A549 (cell line): ENCODE results near the gene SETDB2. TPM values are rescaled to one million over a fixed set of nuclear protein-coding genes. Genes with fewer than 3 reads are reported as not detected.

Experiments used
- ATAC-seq, 2 experiments: fragments of 200-7000 bp in 1 of 2; fragments of >200 bp in 1 of 2; cut with Nextera tagmentation in 1 of 2; cut with Tn5 transposase in 1 of 2; 3 replicates each; pipeline versions ENCODE4 v1.8.0 to v1.9.1; 2018 to 2020; ENCODE audit warnings: mild to moderate bottlenecking in 1 of 2, moderate library complexity in 1 of 2
- CTCF ChIA-PET: fragments of 300-600 bp; sonication (Branson Sonifier 250); formaldehyde crosslinking; extraction: SDS; loops from one replicate; lab custom pipeline; 2021; ENCODE audit warnings: antibody characterized with exemption, inconsistent platforms; lab: Yijun Ruan, JAX
- POLR2A ChIA-PET: fragments of 350-600 bp; formaldehyde crosslinking; extraction: SDS; loops from one replicate; lab custom pipeline; 2021; ENCODE audit warnings: antibody characterized with exemption, inconsistent platforms; lab: Yijun Ruan, JAX
- DNase-seq, 2 experiments: peaks; one replicate each; pipeline versions ENCODE4 v3.0.0 to v3.0.0-alpha.2; 2011 to 2016; ENCODE audit warnings: low read depth in 1 of 2, low spot score in 1 of 2
- FAIRE-seq: peaks from 2 replicates; lab custom pipeline; 2011; peaks lifted over from hg19 to GRCh38; lab: Jason Lieb, UNC
- H3K27ac ChIP-seq, 2 experiments: fragments of >200 bp; sonication (Bioruptor Twin); formaldehyde crosslinking; 3 replicates each; pipeline ENCODE4 v1.5.1; 2016 to 2017
- H3K4me1 ChIP-seq: fragments of >200 bp; sonication (Bioruptor Twin); formaldehyde crosslinking; 3 replicates; pipeline ENCODE4 v1.6.1; 2016
- H3K4me2 ChIP-seq: fragments of >200 bp; sonication (Bioruptor Twin); formaldehyde crosslinking; 3 replicates; pipeline ENCODE4 v1.6.1; 2016
- H3K4me3 ChIP-seq: fragments of >200 bp; sonication (Bioruptor Twin); formaldehyde crosslinking; 3 replicates; pipeline ENCODE4 v1.5.1; 2016
- H3K9me3 ChIP-seq: fragments of >200 bp; sonication (Bioruptor Twin); formaldehyde crosslinking; 3 replicates; pipeline ENCODE4 v1.6.1; 2016
- CBX8 ChIP-seq: fragments of 200-600 bp; sonication (generic); IDR thresholded peaks from 2 replicates; pipeline ENCODE4 v1.6.1; 2016
- CHD2 ChIP-seq: fragments of 150-350 bp; IDR thresholded peaks from 2 replicates; pipeline ENCODE4 v1.6.1; 2014; ENCODE audit warnings: low read length; ENCODE audit not compliant: partially characterized antibody
- CHD4 ChIP-seq: fragments of 200-600 bp; sonication (generic); IDR thresholded peaks from 2 replicates; pipeline ENCODE4 v1.6.1; 2016; ENCODE audit warnings: antibody characterized with exemption, mild to moderate bottlenecking, borderline replicate concordance
- EHF ChIP-seq: fragments of 250-450 bp; sonication (Bioruptor Pico); IDR thresholded peaks from 2 replicates; pipeline ENCODE4 v1.5.0; 2020; ENCODE audit warnings: mild to moderate bottlenecking
- EP300 ChIP-seq, 2 experiments: fragments of >200 bp; sonication (Bioruptor Twin); formaldehyde crosslinking; IDR thresholded peaks; 2 replicates in 1 of 2; 3 replicates in 1 of 2; pipeline ENCODE4 v1.6.1; 2016 to 2017
- FOSB ChIP-seq: fragments of 250-450 bp; sonication (Bioruptor Pico); IDR thresholded peaks from 2 replicates; pipeline ENCODE4 v1.5.0; 2020; ENCODE audit warnings: mild to moderate bottlenecking, moderate library complexity
- FOSL2 ChIP-seq, 2 experiments: fragments of 450-650 bp in 1 of 2; fragments of >200 bp in 1 of 2; sonication (Bioruptor Twin) in 1 of 2; formaldehyde crosslinking; IDR thresholded peaks; 2 replicates each; pipeline versions ENCODE4 v1.5.0 to v1.6.1; 2016 to 2020; ENCODE audit warnings: mild to moderate bottlenecking in 1 of 2, moderate library complexity in 1 of 2
- FOXS1 ChIP-seq: fragments of 250-450 bp; sonication (Bioruptor Pico); IDR thresholded peaks from 2 replicates; pipeline ENCODE4 v1.5.0; 2020; ENCODE audit warnings: mild to moderate bottlenecking, moderate library complexity
- HOXB13 ChIP-seq: fragments of 250-450 bp; sonication (Bioruptor Pico); IDR thresholded peaks from 2 replicates; pipeline ENCODE4 v1.5.0; 2020; ENCODE audit warnings: low read depth, mild to moderate bottlenecking, moderate library complexity
- HOXB5 ChIP-seq: fragments of 250-450 bp; sonication (Bioruptor Pico); IDR thresholded peaks from 2 replicates; pipeline ENCODE4 v1.5.0; 2020; ENCODE audit warnings: mild to moderate bottlenecking, moderate library complexity
- JUNB ChIP-seq: fragments of >200 bp; sonication (Bioruptor Twin); formaldehyde crosslinking; IDR thresholded peaks from 2 replicates; pipeline ENCODE4 v1.6.1; 2016
- KDM5A ChIP-seq: fragments of 200-600 bp; sonication (generic); IDR thresholded peaks from 2 replicates; pipeline ENCODE4 v1.6.1; 2016; ENCODE audit warnings: antibody characterized with exemption, mild to moderate bottlenecking
- MAZ ChIP-seq: fragments of 150-350 bp; IDR thresholded peaks from 2 replicates; pipeline ENCODE4 v1.6.1; 2014; ENCODE audit warnings: antibody characterized with exemption, low read depth, low read length, borderline replicate concordance
- NFE2L2 ChIP-seq: fragments of 150-350 bp; conservative IDR thresholded peaks from 2 replicates; pipeline ENCODE4 v1.6.1; 2014; ENCODE audit warnings: low read length
- POLR2A ChIP-seq: IDR thresholded peaks from 2 replicates; pipeline ENCODE4 v1.6.1; 2012; ENCODE audit warnings: mild to moderate bottlenecking, low read length
- POLR2AphosphoS2 ChIP-seq: conservative IDR thresholded peaks from 2 replicates; pipeline ENCODE4 v1.6.1; 2012; ENCODE audit warnings: low read length, improper control_type of control experiment, inconsistent platforms
- RAD21 ChIP-seq, 2 experiments: fragments of >200 bp in 1 of 2; sonication (Bioruptor Twin) in 1 of 2; formaldehyde crosslinking in 1 of 2; IDR thresholded peaks in 1 of 2; conservative IDR thresholded peaks in 1 of 2; 2 replicates in 1 of 2; 3 replicates in 1 of 2; pipeline ENCODE4 v1.6.1; 2012 to 2018; ENCODE audit warnings: inconsistent platforms in 1 of 2
- RARB ChIP-seq: fragments of 250-450 bp; sonication (Bioruptor Pico); IDR thresholded peaks from 2 replicates; pipeline ENCODE4 v1.8.0; 2021; ENCODE audit warnings: mild to moderate bottlenecking, moderate library complexity
- RCOR1 ChIP-seq: fragments of 150-350 bp; IDR thresholded peaks from 2 replicates; pipeline ENCODE4 v1.6.1; 2014; ENCODE audit warnings: antibody characterized with exemption, low read length, low read depth
- RNF2 ChIP-seq: fragments of 200-600 bp; sonication (generic); IDR thresholded peaks from 2 replicates; pipeline ENCODE4 v1.6.1; 2016; ENCODE audit warnings: low read depth, mild to moderate bottlenecking, antibody characterized with exemption, moderate library complexity, borderline replicate concordance
- TFCP2L1 ChIP-seq: fragments of 250-450 bp; sonication (Bioruptor Pico); IDR thresholded peaks from 2 replicates; pipeline ENCODE4 v1.5.0; 2021; ENCODE audit warnings: mild to moderate bottlenecking
- ZC3H11A ChIP-seq: fragments of 450-650 bp; IDR thresholded peaks from 2 replicates; pipeline ENCODE4 v1.6.1; 2014; ENCODE audit warnings: antibody characterized with exemption, mild to moderate bottlenecking
- ZFP36 ChIP-seq: fragments of 450-650 bp; IDR thresholded peaks from 2 replicates; pipeline ENCODE4 v1.6.1; 2014; ENCODE audit warnings: borderline replicate concordance; ENCODE audit not compliant: partially characterized antibody
- WGBS: methylation state at CpG from one replicate; pipeline ENCODE4 v1.1.6; 2017; ENCODE audit errors: missing lambda C conversion rate; 5-methylcytosine and 5-hydroxymethylcytosine counted together
- polyA plus RNA-seq, 4 experiments: library from polyadenylated mRNA; depleted of rRNA in 3 of 4; stranded (reverse); fragments of >200 nt; fragmentation: RNase III in 1 of 4; extraction: RNeasy Plus Mini Kit Qiagen cat#74134 plus additional on column Dnase treatment in 1 of 4; gene quantifications; 2 replicates in 3 of 4; 3 replicates in 1 of 4; pipeline ENCODE4 v1.2.3, GENCODE V29; 2011 to 2017
- TF ChIP-seq, protein P1 (sequence below): fragments of 450-650 bp; IDR thresholded peaks from 2 replicates; pipeline ENCODE4 v1.6.1; 2014; ENCODE audit warnings: antibody characterized with exemption
- TF ChIP-seq, protein P2 (sequence below): IDR thresholded peaks from 2 replicates; pipeline ENCODE4 v1.6.1; 2012
- TF ChIP-seq, protein P3 (sequence below): fragments of 250-450 bp; sonication (Bioruptor Pico); IDR thresholded peaks from 2 replicates; pipeline ENCODE4 v1.5.0; 2020; ENCODE audit warnings: low read depth, mild to moderate bottlenecking, moderate library complexity
- TF ChIP-seq, protein P4 (sequence below): fragments of >200 bp; sonication (Bioruptor Twin); formaldehyde crosslinking; IDR thresholded peaks from 3 replicates; pipeline ENCODE4 v1.6.1; 2016
- TF ChIP-seq, protein P5 (sequence below): fragments of >200 bp; sonication (Bioruptor Twin); formaldehyde crosslinking; IDR thresholded peaks from 3 replicates; pipeline ENCODE4 v1.5.1; 2016
- TF ChIP-seq, protein P6 (sequence below): IDR thresholded peaks from 2 replicates; pipeline ENCODE4 v1.6.1; 2012; ENCODE audit warnings: low read depth, borderline replicate concordance
- TF ChIP-seq, protein P7 (sequence below): IDR thresholded peaks from 2 replicates; pipeline ENCODE4 v1.6.1; 2012

SETDB2 gene
- polyA plus RNA-seq, 2 of the 4 experiments (the other 2 are of a cell fraction), result 1.3 to 4.6 TPM

DNA sequence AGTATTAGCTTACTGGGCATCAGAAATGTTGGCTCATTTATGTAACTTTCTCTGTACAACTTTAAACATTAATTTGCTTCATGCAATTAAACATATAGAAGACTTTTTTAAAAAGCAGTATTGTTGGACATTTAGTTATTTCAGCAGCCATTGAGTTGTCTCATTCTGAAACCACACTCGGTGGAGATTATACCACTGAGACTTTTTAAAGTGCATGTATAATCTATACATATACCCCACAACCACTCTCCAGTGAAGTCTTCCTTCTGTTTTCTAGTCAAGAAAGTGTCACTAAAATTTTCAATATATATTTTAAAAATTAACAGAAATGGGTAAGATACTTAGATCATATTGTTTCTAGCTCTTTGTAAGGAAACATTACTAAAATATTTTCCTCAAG lies 15.5 kb downstream of the SETDB2 start:
- CTCF ChIA-PET, result no interaction called here
- no peak overlapping the region for H3K4me3 ChIP-seq
- 93% methylated on average over 1 of the region's 1 CpG for whole genome bisulfite sequencing
- H3K4me2 ChIP-seq, result no peak overlapping the region
- TF ChIP-seq EP300 (IDR thresholded peaks at IDR 0.05) (no peak), MAZ (no peak), RNF2 (no peak), RARB (CRISPR knock-in tag) (no peak), CHD2 (no peak), HOXB5 (no peak), JUNB (no peak), KDM5A (no peak), RAD21 (conservative IDR thresholded peaks at IDR 0.05 in 1 of 2, IDR thresholded peaks at IDR 0.05 in 1 of 2) (no peak), HOXB13 (CRISPR knock-in tag) (no peak), TFCP2L1 (CRISPR knock-in tag) (no peak), RCOR1 (no peak), ZC3H11A (no peak), FOXS1 (CRISPR knock-in tag) (no peak), FOSB (CRISPR knock-in tag) (no peak)
- TF ChIP-seq, protein P1, sequence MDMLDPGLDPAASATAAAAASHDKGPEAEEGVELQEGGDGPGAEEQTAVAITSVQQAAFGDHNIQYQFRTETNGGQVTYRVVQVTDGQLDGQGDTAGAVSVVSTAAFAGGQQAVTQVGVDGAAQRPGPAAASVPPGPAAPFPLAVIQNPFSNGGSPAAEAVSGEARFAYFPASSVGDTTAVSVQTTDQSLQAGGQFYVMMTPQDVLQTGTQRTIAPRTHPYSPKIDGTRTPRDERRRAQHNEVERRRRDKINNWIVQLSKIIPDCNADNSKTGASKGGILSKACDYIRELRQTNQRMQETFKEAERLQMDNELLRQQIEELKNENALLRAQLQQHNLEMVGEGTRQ, result no peak
- TF ChIP-seq, protein P2, sequence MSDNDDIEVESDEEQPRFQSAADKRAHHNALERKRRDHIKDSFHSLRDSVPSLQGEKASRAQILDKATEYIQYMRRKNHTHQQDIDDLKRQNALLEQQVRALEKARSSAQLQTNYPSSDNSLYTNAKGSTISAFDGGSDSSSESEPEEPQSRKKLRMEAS, result no peak
- TF ChIP-seq, protein P3, sequence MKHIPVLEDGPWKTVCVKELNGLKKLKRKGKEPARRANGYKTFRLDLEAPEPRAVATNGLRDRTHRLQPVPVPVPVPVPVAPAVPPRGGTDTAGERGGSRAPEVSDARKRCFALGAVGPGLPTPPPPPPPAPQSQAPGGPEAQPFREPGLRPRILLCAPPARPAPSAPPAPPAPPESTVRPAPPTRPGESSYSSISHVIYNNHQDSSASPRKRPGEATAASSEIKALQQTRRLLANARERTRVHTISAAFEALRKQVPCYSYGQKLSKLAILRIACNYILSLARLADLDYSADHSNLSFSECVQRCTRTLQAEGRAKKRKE (CRISPR knock-in tag), result no peak
- TF ChIP-seq, protein P4, sequence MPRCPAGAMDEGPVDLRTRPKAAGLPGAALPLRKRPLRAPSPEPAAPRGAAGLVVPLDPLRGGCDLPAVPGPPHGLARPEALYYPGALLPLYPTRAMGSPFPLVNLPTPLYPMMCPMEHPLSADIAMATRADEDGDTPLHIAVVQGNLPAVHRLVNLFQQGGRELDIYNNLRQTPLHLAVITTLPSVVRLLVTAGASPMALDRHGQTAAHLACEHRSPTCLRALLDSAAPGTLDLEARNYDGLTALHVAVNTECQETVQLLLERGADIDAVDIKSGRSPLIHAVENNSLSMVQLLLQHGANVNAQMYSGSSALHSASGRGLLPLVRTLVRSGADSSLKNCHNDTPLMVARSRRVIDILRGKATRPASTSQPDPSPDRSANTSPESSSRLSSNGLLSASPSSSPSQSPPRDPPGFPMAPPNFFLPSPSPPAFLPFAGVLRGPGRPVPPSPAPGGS, result no peak
- POLR2A ChIA-PET, result no interaction called here
- peaks cover 13% of the 10 kb centered on the region for H3K9me3 ChIP-seq
- no peak overlapping the region for H3K27ac ChIP-seq
- no peak for ATAC-seq
- DNase-seq, result no peak
- FAIRE-seq, result no peak
- H3K4me1 ChIP-seq, result peaks cover 5% of the 10 kb centered on the region; the same call in 1 of the 3 replicates

DNA sequence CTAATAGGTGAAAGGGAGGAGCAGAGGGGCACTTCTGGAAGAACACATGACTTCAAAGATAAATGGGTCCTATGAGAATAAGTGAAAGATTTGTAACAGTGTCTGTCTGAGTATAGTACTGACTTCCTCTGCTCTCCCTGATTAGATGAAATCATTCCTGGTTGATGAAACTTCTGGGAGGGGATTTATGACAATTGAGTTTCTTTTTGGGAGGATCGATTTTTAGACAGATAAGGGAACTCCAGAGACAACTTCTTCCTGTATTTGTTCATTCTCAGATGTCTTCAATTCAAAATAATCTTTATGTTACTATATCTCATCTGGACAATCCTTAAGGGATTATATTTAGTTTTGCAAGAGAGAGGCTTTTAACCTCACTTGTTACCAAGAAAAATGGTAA lies 20.0 kb downstream of the SETDB2 start:
- Histone ChIP-seq H3K4me1 (no peaks in the 10 kb centered on the region), H3K9me3 (peaks cover 13% of the 10 kb centered on the region), H3K4me3 (no peak overlapping the region), H3K27ac (no peak overlapping the region), H3K4me2 (no peak overlapping the region)
- ChIA-PET POLR2A (no interaction called here), CTCF (no interaction called here)
- DNase-seq (no peak), ATAC-seq (no peak), FAIRE-seq (no peak)
- WGBS, result 66% methylated on average over 1 of the region's 1 CpG
- no peak for TF ChIP-seq CHD4
- no peak for TF ChIP-seq ZFP36
- TF ChIP-seq RARB (CRISPR knock-in tag), result no peak
- TF ChIP-seq, protein P5, sequence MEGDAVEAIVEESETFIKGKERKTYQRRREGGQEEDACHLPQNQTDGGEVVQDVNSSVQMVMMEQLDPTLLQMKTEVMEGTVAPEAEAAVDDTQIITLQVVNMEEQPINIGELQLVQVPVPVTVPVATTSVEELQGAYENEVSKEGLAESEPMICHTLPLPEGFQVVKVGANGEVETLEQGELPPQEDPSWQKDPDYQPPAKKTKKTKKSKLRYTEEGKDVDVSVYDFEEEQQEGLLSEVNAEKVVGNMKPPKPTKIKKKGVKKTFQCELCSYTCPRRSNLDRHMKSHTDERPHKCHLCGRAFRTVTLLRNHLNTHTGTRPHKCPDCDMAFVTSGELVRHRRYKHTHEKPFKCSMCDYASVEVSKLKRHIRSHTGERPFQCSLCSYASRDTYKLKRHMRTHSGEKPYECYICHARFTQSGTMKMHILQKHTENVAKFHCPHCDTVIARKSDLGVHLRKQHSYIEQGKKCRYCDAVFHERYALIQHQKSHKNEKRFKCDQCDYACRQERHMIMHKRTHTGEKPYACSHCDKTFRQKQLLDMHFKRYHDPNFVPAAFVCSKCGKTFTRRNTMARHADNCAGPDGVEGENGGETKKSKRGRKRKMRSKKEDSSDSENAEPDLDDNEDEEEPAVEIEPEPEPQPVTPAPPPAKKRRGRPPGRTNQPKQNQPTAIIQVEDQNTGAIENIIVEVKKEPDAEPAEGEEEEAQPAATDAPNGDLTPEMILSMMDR, result no peak
- TF ChIP-seq POLR2AphosphoS2, result no peak
- no peak for TF ChIP-seq NFE2L2
- TF ChIP-seq, protein P6, sequence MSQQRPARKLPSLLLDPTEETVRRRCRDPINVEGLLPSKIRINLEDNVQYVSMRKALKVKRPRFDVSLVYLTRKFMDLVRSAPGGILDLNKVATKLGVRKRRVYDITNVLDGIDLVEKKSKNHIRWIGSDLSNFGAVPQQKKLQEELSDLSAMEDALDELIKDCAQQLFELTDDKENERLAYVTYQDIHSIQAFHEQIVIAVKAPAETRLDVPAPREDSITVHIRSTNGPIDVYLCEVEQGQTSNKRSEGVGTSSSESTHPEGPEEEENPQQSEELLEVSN, result no peak
- TF ChIP-seq EHF (CRISPR knock-in tag), result no peak
- TF ChIP-seq FOSL2 (IDR thresholded peaks at IDR 0.05), result no peak
- TF ChIP-seq FOSL2 (CRISPR knock-in tag; IDR thresholded peaks at IDR 0.05), result no peak
- no peak for TF ChIP-seq CBX8
- TF ChIP-seq MAZ, result no peak
- TF ChIP-seq, protein P7, sequence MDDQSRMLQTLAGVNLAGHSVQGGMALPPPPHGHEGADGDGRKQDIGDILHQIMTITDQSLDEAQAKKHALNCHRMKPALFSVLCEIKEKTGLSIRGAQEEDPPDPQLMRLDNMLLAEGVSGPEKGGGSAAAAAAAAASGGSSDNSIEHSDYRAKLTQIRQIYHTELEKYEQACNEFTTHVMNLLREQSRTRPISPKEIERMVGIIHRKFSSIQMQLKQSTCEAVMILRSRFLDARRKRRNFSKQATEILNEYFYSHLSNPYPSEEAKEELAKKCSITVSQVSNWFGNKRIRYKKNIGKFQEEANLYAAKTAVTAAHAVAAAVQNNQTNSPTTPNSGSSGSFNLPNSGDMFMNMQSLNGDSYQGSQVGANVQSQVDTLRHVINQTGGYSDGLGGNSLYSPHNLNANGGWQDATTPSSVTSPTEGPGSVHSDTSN, result no peak
- TF ChIP-seq POLR2A, result no peak
- TF ChIP-seq, all 56 proteins: peak for 0
